ENCODE data around the gene TREML2.

Gene TREML2

DNA sequence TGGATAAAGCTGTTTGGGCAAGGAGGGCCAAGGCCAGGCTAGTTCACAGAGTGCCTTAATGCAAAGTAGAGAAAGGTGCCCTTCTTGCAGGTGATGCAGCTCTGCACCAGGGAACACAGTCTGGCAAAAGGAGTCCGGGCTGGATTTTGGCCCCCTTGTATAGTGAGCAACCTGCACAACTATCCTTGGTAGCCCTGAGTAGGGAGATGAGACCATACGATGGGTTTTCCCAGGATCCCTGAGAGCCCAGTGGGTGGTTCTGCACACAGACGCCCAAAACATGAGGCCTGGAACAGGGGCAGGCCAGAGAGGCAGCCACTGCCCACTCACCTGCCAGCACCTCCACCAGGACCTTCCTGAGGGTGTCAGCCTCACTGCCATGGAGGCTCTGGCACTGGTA is 40.0 kb downstream of the TREML2 start:
- no peaks in the 10 kb centered on the region for H3K9me3 Mint-ChIP-seq
- peaks cover 4% of the 10 kb centered on the region for H3K4me1 Mint-ChIP-seq
- H3K27ac Mint-ChIP-seq: no peak overlapping the region
- peaks cover 2% of the 10 kb centered on the region for H3K36me3 Mint-ChIP-seq
- no peak for DNase-seq (ENCODE audit: low spot score in 2 of 2)
- no peak overlapping the region for H3K4me3 Mint-ChIP-seq
- H3K27me3 Mint-ChIP-seq: peaks cover 26% of the 10 kb centered on the region
- no peak for ATAC-seq (ENCODE audit: low read depth)

DNA sequence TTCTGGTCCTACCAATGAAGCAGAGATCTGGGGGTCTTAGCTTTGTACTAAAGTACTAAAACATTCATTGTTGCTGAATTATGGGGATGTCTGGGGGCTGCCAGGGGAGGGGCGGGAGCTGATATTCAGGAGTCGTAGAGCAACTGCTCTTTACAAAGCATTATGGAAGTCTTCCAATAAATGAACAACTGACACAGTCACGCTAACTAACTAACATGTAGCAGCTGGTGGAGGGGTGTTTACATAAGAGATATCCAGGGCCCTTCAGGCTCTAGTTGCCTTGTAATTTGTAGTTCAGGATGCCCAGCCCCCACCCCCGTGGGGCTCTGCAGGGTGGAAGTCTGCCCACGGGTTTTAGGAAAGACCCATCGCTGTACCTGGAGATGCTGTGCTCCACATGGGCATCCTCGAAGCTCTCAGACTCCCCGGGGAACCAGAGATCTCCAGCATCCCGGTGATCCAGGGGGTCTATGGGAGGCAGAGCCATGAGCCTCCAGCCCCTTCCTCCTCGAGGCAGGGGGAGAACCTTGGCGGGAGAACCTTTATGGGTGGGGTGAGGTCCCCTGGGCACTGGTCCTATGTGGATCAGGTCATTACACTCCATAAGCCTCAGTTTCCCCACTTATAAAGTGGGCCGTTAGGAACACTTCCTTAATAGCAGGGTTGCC is 41.4 kb downstream of the TREML2 start:
- Mint-ChIP-seq H3K9me3 (no peaks in the 10 kb centered on the region), H3K27me3 (peaks cover 28% of the 10 kb centered on the region), H3K4me3 (no peak overlapping the region), H3K36me3 (peaks cover 2% of the 10 kb centered on the region), H3K4me1 (peaks cover 5% of the 10 kb centered on the region), H3K27ac (no peak overlapping the region)
- DNase-seq (ENCODE audit: low spot score in 2 of 2) (no peak), ATAC-seq (ENCODE audit: low read depth) (no peak)

DNA sequence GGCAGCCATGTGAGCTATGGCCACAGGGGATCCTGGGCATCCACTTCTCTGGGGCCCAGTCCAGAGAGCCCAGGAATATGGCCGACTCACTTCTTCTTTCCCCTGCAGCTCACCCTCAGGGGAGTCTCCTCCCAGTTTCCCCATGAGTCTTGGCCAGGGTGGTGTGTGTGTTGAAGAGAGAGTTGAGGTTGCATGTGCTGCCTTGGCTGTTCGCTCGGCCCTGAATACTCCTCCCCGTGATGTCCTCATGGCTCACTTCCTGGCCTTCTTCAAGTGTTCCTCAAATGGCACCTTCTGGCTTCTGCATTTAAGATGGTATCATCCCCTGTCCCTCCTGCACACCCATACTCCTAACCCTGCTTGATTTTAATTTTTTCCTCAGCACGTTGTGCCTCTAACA is 43.6 kb downstream of the TREML2 start:
- Mint-ChIP-seq H3K4me1 (peaks cover 2% of the 10 kb centered on the region), H3K4me3 (no peak overlapping the region), H3K27ac (no peak overlapping the region), H3K27me3 (peaks cover 24% of the 10 kb centered on the region), H3K36me3 (peaks cover 2% of the 10 kb centered on the region), H3K9me3 (no peaks in the 10 kb centered on the region)
- DNase-seq (ENCODE audit: low spot score in 2 of 2) (no peak), ATAC-seq (ENCODE audit: low read depth) (no peak)

DNA sequence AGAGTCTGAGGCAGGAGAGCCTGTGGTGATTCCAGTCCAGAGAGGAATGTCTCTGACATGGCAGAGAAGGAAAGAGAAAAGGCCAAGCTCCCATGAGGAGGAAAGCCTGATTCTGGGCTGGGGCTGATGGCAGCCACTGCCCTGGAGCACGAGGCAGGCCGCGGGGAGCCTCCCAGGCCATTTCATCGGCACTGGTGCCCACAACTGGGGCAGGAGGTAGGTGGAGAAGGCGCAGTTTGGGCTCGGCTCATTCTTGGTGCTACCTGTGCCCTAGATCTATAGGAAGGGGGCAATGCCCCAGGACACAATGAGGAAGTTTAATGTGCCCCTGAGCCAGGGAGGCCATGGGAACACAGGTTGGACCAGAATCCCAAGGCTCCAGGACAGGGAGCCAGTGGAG is 44.2 kb downstream of the TREML2 start:
- Mint-ChIP-seq H3K4me3 (no peak overlapping the region), H3K4me1 (peaks cover 2% of the 10 kb centered on the region), H3K36me3 (peaks cover 2% of the 10 kb centered on the region), H3K27me3 (peaks cover 20% of the 10 kb centered on the region), H3K27ac (no peak overlapping the region), H3K9me3 (no peaks in the 10 kb centered on the region)
- DNase-seq (ENCODE audit: low spot score in 2 of 2) (no peak), ATAC-seq (ENCODE audit: low read depth) (no peak)

DNA sequence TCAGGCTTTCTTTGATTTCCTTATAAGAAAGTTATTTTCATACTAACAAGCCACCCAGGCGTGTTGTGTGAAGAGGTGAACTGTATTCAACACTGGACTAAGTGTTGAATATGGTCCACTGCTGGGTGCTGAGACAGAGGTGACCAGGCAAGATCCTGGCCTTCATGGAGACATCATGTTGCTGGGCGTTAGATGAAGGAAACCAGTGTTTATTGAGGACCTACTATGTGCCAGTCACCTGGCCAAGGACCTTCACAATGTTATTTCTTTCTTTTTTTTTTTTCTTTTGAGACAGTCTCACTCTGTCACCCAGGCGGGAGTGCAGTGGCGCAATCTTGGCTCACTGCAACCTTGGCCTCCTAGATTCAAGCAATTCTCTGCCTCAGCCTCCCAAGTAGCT is 44.9 kb downstream of the TREML2 start:
- peaks cover 20% of the 10 kb centered on the region for H3K27me3 Mint-ChIP-seq
- H3K27ac Mint-ChIP-seq: no peak overlapping the region
- DNase-seq (ENCODE audit: low spot score in 2 of 2) (no peak), ATAC-seq (ENCODE audit: low read depth) (no peak)
- peaks cover 2% of the 10 kb centered on the region for H3K4me1 Mint-ChIP-seq
- H3K36me3 Mint-ChIP-seq: peaks cover 2% of the 10 kb centered on the region
- no peaks in the 10 kb centered on the region for H3K9me3 Mint-ChIP-seq
- no peak overlapping the region for H3K4me3 Mint-ChIP-seq

DNA sequence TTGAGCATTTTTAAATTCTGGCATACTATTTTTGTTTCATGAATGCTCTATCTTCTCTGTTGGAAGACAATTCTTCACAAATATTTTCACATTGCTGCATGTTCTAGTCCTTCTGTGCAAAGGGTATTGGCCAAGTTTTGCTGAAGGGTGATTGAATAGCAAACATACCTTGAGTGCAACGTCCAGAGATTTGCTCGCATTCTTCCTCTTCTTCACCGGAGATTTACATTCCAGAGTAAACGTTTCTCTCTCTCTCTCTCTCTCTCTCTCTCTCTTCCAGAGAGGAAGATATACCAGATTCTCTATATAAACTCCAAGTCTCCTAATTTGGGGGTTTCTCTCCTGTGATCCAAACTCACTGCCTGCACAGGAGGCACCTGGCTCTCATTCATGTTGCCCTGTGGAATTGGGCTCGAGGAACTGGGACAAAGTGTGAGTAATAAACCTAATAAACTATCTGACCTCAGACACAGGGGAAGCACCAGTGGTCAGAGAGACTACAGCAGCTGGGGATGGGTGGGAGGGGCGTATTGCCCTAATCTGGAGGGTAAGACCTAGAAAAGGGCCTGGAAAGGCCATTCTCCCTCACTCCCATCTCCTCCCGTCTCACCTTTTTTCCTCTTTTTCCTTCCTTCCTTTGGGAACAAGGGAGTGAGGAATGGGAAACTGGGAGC is 45.7 kb downstream of the TREML2 start:
- ATAC-seq (ENCODE audit: low read depth) (no peak), DNase-seq (ENCODE audit: low spot score in 2 of 2) (no peak)
- peaks cover 20% of the 10 kb centered on the region for H3K27me3 Mint-ChIP-seq
- no peak overlapping the region for H3K27ac Mint-ChIP-seq
- peaks cover 5% of the 10 kb centered on the region for H3K36me3 Mint-ChIP-seq
- H3K4me1 Mint-ChIP-seq: peaks cover 2% of the 10 kb centered on the region
- H3K4me3 Mint-ChIP-seq: no peak overlapping the region
- no peaks in the 10 kb centered on the region for H3K9me3 Mint-ChIP-seq

DNA sequence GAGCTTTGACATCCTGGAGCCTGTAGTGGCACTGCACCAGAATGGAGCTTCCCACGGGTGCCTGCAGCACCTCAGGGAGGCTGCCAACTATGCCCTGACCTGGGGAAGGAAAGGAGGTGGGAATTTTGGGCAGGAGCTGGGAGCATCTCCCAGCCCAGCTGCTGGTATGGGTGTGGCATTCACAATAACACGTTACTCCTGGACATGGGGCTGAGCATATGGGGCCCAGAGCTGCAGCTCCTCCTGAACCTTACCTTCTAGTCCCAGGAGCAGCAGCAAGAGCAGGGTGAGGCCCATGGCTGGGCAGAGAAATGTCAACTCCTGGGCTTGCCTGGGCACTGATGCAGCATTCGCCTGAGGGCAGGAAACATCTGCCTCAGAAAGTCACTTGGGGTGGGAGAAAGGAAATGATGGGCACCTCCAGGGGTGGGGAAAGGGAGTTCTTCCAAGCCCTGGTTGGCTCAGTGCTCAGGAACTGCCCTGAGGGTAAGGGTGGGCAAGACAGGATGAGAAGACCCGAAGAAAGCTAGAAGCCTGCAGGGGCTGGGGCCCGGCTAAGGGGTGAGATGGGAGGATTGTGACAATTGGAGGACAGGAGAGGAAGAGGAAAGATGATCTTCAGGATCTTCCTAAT is 46.8 kb downstream of the TREML2 start, which contains the start of gene TREML1:
TSS of gene TREML1 (minus strand) at position 356 of the 634 bp plus-strand sequence. CDS start at position 297, 59 bp downstream.
- no peak for ATAC-seq (ENCODE audit: low read depth)
- Mint-ChIP-seq H3K27ac (no peak within 1 kb of the TSS), H3K36me3 (peaks cover 11% of the 10 kb centered on the region), H3K9me3 (no peaks in the 10 kb centered on the region), H3K27me3 (peaks cover 14% of the 10 kb centered on the region), H3K4me3 (no peak within 1 kb of the TSS), H3K4me1 (peaks cover 2% of the 10 kb centered on the region)
- no peak for DNase-seq (ENCODE audit: low spot score in 2 of 2)

DNA sequence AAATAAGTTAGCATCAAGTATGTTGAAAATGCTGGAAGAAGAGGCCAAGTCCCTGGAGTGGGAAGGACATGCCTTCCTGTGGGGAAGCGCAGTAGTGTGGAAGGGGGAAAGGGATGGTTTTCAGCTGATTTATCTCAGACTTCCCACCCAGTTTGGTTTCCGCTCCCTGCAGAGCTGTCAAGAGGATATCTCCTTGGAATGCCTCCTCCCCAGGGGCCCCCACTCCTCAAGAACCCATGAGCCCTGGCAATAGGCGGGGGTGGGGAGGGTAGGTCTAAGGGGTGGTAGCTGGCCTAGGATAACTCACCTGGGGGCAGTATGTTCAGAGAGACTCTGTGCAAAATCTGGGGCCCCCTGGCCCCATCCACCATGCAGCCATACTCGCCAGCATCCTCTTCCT is 47.5 kb downstream of the TREML2 start:
- Mint-ChIP-seq H3K4me1 (peaks cover 2% of the 10 kb centered on the region), H3K9me3 (no peaks in the 10 kb centered on the region), H3K27ac (no peak overlapping the region), H3K4me3 (no peak overlapping the region), H3K36me3 (peaks cover 17% of the 10 kb centered on the region), H3K27me3 (peaks cover 10% of the 10 kb centered on the region)
- DNase-seq (ENCODE audit: low spot score in 2 of 2): no peak
- ATAC-seq (ENCODE audit: low read depth): no peak

DNA sequence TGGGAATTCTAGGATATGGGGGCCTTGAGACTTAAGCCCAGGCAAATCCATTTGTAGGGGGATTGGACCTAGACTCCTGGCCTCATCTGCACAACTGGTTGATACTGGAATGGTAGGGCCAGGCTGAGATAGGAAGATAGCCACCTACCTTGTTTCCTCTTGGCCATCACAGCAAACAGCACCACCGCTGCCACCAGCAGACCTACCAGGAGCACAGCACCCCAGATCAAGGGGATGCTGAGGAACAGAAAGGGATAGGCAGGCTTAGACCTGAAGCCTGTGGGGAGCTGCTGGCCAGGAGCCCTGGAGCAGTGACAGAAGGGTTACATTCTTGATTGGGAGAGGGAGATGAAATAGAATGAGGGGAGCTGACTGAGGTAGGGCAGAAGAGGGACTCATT is 50.3 kb downstream of the TREML2 start:
- Mint-ChIP-seq H3K36me3 (peaks cover 26% of the 10 kb centered on the region), H3K27ac (no peak overlapping the region), H3K4me1 (peaks cover 2% of the 10 kb centered on the region), H3K4me3 (no peak overlapping the region), H3K9me3 (no peaks in the 10 kb centered on the region), H3K27me3 (peaks cover 2% of the 10 kb centered on the region)
- DNase-seq (ENCODE audit: low spot score in 2 of 2): no peak
- no peak for ATAC-seq (ENCODE audit: low read depth)

DNA sequence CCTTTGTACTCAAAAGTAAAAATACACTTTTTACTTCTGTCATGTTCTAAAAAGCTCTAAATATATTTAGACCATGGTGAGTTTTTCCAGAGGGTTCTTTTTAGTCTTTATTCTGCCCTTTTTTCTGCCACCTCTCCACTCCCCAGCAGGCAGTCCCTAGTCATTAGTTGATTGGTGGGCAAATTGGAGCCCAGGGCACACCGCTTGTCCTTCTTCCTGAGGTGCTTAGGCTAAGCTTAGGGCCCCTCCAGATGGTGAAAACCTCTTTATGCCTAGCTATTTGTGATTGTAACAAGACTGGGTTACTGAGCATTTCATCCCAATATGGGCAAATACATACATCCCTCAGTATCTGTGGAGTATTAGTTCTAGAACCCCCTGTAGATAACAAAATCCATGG is 53.0 kb downstream of the TREML2 start:
- no peaks in the 10 kb centered on the region for H3K27me3 Mint-ChIP-seq
- peaks cover 1% of the 10 kb centered on the region for H3K9me3 Mint-ChIP-seq
- peaks cover 31% of the 10 kb centered on the region for H3K36me3 Mint-ChIP-seq
- no peaks in the 10 kb centered on the region for H3K4me1 Mint-ChIP-seq
- DNase-seq (ENCODE audit: low spot score in 2 of 2) (no peak), ATAC-seq (ENCODE audit: low read depth) (no peak)
- no peak overlapping the region for H3K27ac Mint-ChIP-seq
- no peak overlapping the region for H3K4me3 Mint-ChIP-seq
